Germinal center (tissue), 1 donor: ENCODE measurements around the gene ASIC4.

Source experiments
- DNase-seq: peaks from one replicate; pipeline ENCODE4 v3.0.0; 2012; ENCODE audit warnings: mixed read lengths, low spot score

The ASIC4 gene

GRCh38 chr2:219480004-219480403 lies 34.3 kb upstream of the ASIC4 start:
- no peak for DNase-seq

GRCh38 chr2:219482674-219483405 lies 31.4 kb upstream of the ASIC4 start:
- DNase-seq = no peak

- no peak for DNase-seq
Measured at GRCh38 chr2:219483451-219484342, 30.6 kb upstream of the ASIC4 start.

GRCh38 chr2:219484343-219485200 lies 29.7 kb upstream of the ASIC4 start:
- no peak for DNase-seq

GRCh38 chr2:219485201-219485580 lies 29.1 kb upstream of the ASIC4 start:
- no peak for DNase-seq

- DNase-seq = no peak
Measured at GRCh38 chr2:219486380-219486959, 27.8 kb upstream of the ASIC4 start.

- no peak for DNase-seq
Measured at GRCh38 chr2:219488149-219488843, 26.0 kb upstream of the ASIC4 start.

- DNase-seq = no peak
Measured at GRCh38 chr2:219488844-219489194, 25.5 kb upstream of the ASIC4 start.

- no peak for DNase-seq
Measured at GRCh38 chr2:219489315-219489714, 25.0 kb upstream of the ASIC4 start.

- DNase-seq = no peak
Measured at GRCh38 chr2:219490186-219490585, 24.1 kb upstream of the ASIC4 start.

GRCh38 chr2:219490600-219491130 lies 23.6 kb upstream of the ASIC4 start:
- DNase-seq = no peak

- DNase-seq = no peak
Measured at GRCh38 chr2:219491278-219491963, 22.9 kb upstream of the ASIC4 start.

GRCh38 chr2:219492575-219492974 lies 21.7 kb upstream of the ASIC4 start:
- no peak for DNase-seq

- DNase-seq = no peak
Measured at GRCh38 chr2:219493086-219493485, 21.2 kb upstream of the ASIC4 start.

- no peak for DNase-seq
Measured at GRCh38 chr2:219494952-219495530, 19.2 kb upstream of the ASIC4 start.

- DNase-seq = peak; percentile 84
Measured at GRCh38 chr2:219495531-219496122, 18.7 kb upstream of the ASIC4 start.

- no peak for DNase-seq
Measured at GRCh38 chr2:219496247-219496824, 17.9 kb upstream of the ASIC4 start.

- no peak for DNase-seq
Measured at GRCh38 chr2:219496825-219497494, 17.3 kb upstream of the ASIC4 start.
